ENCODE data around the gene CAMK2N2. TPM values are rescaled to one million over a fixed set of nuclear protein-coding genes. Genes with fewer than 3 reads are reported as not detected.

The CAMK2N2 gene
- total RNA-seq, 1 donor from 2014 or later = not detected

GRCh38 chr3:184218814-184219213 lies 42.5 kb downstream of the CAMK2N2 start:
- FAIRE-seq = no peak
- no peak for DNase-seq (ENCODE audit: low read depth)
- Histone ChIP-seq H3K27me3 (ENCODE audit: control insufficient read depth, insufficient read depth, low read length) (no peaks in the 10 kb centered on the region), H3K4me3 (ENCODE audit: low read depth, low read length) (no peak overlapping the region), H3K36me3 (ENCODE audit: control insufficient read depth, insufficient read depth, low read length) (no peaks in the 10 kb centered on the region)
- TF ChIP-seq CTCF (IDR thresholded peaks at IDR 0.05; ENCODE audit: insufficient read depth, low read length, severe bottlenecking) = no peak

GRCh38 chr3:184211718-184212117 lies 49.6 kb downstream of the CAMK2N2 start:
- no peaks in the 10 kb centered on the region for H3K36me3 ChIP-seq (ENCODE audit: control insufficient read depth, insufficient read depth, low read length)
- no peak overlapping the region for H3K4me3 ChIP-seq (ENCODE audit: low read depth, low read length)
- H3K27me3 ChIP-seq (ENCODE audit: control insufficient read depth, insufficient read depth, low read length) = no peaks in the 10 kb centered on the region
- DNase-seq (ENCODE audit: low read depth) = no peak
- FAIRE-seq = no peak
- TF ChIP-seq CTCF (IDR thresholded peaks at IDR 0.05; ENCODE audit: insufficient read depth, low read length, severe bottlenecking) = no peak

- H3K4me3 ChIP-seq (ENCODE audit: low read depth, low read length) = no peak overlapping the region
- DNase-seq (ENCODE audit: low read depth) (no peak), FAIRE-seq (no peak)
- H3K36me3 ChIP-seq (ENCODE audit: control insufficient read depth, insufficient read depth, low read length) = no peaks in the 10 kb centered on the region
- no peak for TF ChIP-seq CTCF (IDR thresholded peaks at IDR 0.05; ENCODE audit: insufficient read depth, low read length, severe bottlenecking)
- no peaks in the 10 kb centered on the region for H3K27me3 ChIP-seq (ENCODE audit: control insufficient read depth, insufficient read depth, low read length)
Observed at GRCh38 chr3:184211297-184211696, 50.1 kb downstream of the CAMK2N2 start.

Other genes starting within 250 kb of the CAMK2N2 start
- gene ABCC5, start 243.7 kb downstream of the CAMK2N2 start, total RNA-seq = 18.7 and 28.2 TPM in 2 replicates
- gene HTR3D, start 229.8 kb downstream of the CAMK2N2 start, total RNA-seq = not detected in 2 replicates
- not detected in 2 replicates for gene HTR3C, start 208.5 kb downstream of the CAMK2N2 start, total RNA-seq
- not detected in 2 replicates for gene HTR3E, start 164.5 kb downstream of the CAMK2N2 start, total RNA-seq
- 42.1 and 46.1 TPM in 2 replicates for gene EIF2B5, start 126.2 kb downstream of the CAMK2N2 start, total RNA-seq
- 22.6 and 30.2 TPM in 2 replicates for gene DVL3, start 106.2 kb downstream of the CAMK2N2 start, total RNA-seq
- 262 and 275 TPM in 2 replicates for gene AP2M1, start 86.7 kb downstream of the CAMK2N2 start, total RNA-seq
- gene ABCF3, start 75.4 kb downstream of the CAMK2N2 start, total RNA-seq = 40.0 and 54.2 TPM in 2 replicates
- not detected in 2 replicates for gene VWA5B2, start 32.0 kb downstream of the CAMK2N2 start, total RNA-seq
- 21.6 and 36.9 TPM in 2 replicates for gene ALG3, start 12.6 kb downstream of the CAMK2N2 start, total RNA-seq
- gene EEF1AKMT4, start 11.9 kb downstream of the CAMK2N2 start, total RNA-seq = 10.1 and 14.0 TPM in 2 replicates
- not detected in 2 replicates for gene ECE2, start 14.5 kb upstream of the CAMK2N2 start, total RNA-seq
- 507 and 526 TPM in 2 replicates for gene PSMD2, start 37.7 kb upstream of the CAMK2N2 start, total RNA-seq
- gene EIF4G1, start 53.1 kb upstream of the CAMK2N2 start, total RNA-seq = 244 and 339 TPM in 2 replicates
- 18.2 and 25.5 TPM in 2 replicates for gene FAM131A, start 76.0 kb upstream of the CAMK2N2 start, total RNA-seq
- gene CLCN2, start 100.1 kb upstream of the CAMK2N2 start, total RNA-seq = 2.0 and 2.1 TPM in 2 replicates
- 48.4 and 112 TPM in 2 replicates for gene POLR2H, start 100.2 kb upstream of the CAMK2N2 start, total RNA-seq
- gene THPO, start 116.7 kb upstream of the CAMK2N2 start, total RNA-seq = not detected in 2 replicates
- gene CHRD, start 118.5 kb upstream of the CAMK2N2 start, total RNA-seq = not detected in 2 replicates